ENCODE measurements around the gene CDHR1. TPM values are rescaled to one million over a fixed set of nuclear protein-coding genes. Genes with fewer than 3 reads are reported as not detected.

Gene CDHR1
- polyA plus RNA-seq, 1 donor from 2014 or later = 1.9 TPM

GRCh38 chr10:84238909-84239308, 44.6 kb downstream of the CDHR1 start:
- H3K4me3 ChIP-seq (ENCODE audit: low read length) = no peak overlapping the region
- H3F3A ChIP-seq (ENCODE audit: insufficient read depth, low read length, poor library complexity, severe bottlenecking) = no peaks in the 10 kb centered on the region
- H3K27me3 ChIP-seq (ENCODE audit: insufficient read depth, low read depth, low read length) = no peaks in the 10 kb centered on the region
- H3K27ac ChIP-seq (ENCODE audit: low read length) = no peak overlapping the region
- no peaks in the 10 kb centered on the region for H3K9me3 ChIP-seq (ENCODE audit: low read length)
- no peaks in the 10 kb centered on the region for H4K20me1 ChIP-seq (ENCODE audit: insufficient read depth)
- no peaks in the 10 kb centered on the region for H3K79me2 ChIP-seq (replicated peaks; ENCODE audit: insufficient read depth, low read length)
- no peak overlapping the region for H3K4me2 ChIP-seq (ENCODE audit: low read length)
- H3K9ac ChIP-seq (ENCODE audit: low read length) = no peak overlapping the region
- no peaks in the 10 kb centered on the region for H3K9me2 ChIP-seq (ENCODE audit: insufficient read depth, low read length)
- H2AFZ ChIP-seq (ENCODE audit: low read depth, low read length) = no peak overlapping the region
- no peak for TF ChIP-seq CTCF (IDR thresholded peaks at IDR 0.05; ENCODE audit: poor library complexity, severe bottlenecking)
- no peak for TF ChIP-seq RAD21 (conservative IDR thresholded peaks at IDR 0.05)
- TF ChIP-seq EP300 (conservative IDR thresholded peaks at IDR 0.05; ENCODE audit: poor library complexity, severe bottlenecking) = no peak
- TF ChIP-seq TAF1 (IDR thresholded peaks at IDR 0.05; ENCODE audit: low read depth) = no peak
- no peak for TF ChIP-seq EZH2 (IDR thresholded peaks at IDR 0.05; ENCODE audit: borderline replicate concordance, insufficient read depth, low read length, poor library complexity, severe bottlenecking)
- no peak for TF ChIP-seq MXI1 (conservative IDR thresholded peaks at IDR 0.05; ENCODE audit: poor library complexity, severe bottlenecking)
- TF ChIP-seq POLR2AphosphoS5 (IDR thresholded peaks at IDR 0.05) = no peak
- no peak for TF ChIP-seq REST (IDR thresholded peaks at IDR 0.05; ENCODE audit: borderline replicate concordance)
- TF ChIP-seq SMC3 (conservative IDR thresholded peaks at IDR 0.05; ENCODE audit: poor library complexity) = no peak
- no peaks in the 10 kb centered on the region for H3K36me3 ChIP-seq (ENCODE audit: insufficient read depth, low read length)

- Histone ChIP-seq H3F3A (ENCODE audit: insufficient read depth, low read length, poor library complexity, severe bottlenecking) (no peaks in the 10 kb centered on the region), H3K27ac (ENCODE audit: low read length) (no peak within 1 kb of the TSS), H3K9me3 (ENCODE audit: low read length) (no peaks in the 10 kb centered on the region), H3K4me3 (ENCODE audit: low read length) (no peak within 1 kb of the TSS), H3K4me2 (ENCODE audit: low read length) (no peak within 1 kb of the TSS), H2AFZ (ENCODE audit: low read depth, low read length) (no peak within 1 kb of the TSS), H3K9me2 (ENCODE audit: insufficient read depth, low read length) (no peaks in the 10 kb centered on the region), H3K79me2 (replicated peaks; ENCODE audit: insufficient read depth, low read length) (no peaks in the 10 kb centered on the region), H3K27me3 (ENCODE audit: insufficient read depth, low read depth, low read length) (no peaks in the 10 kb centered on the region), H3K36me3 (ENCODE audit: insufficient read depth, low read length) (no peaks in the 10 kb centered on the region), H4K20me1 (ENCODE audit: insufficient read depth) (no peaks in the 10 kb centered on the region), H3K9ac (ENCODE audit: low read length) (no peak within 1 kb of the TSS)
- TF ChIP-seq TAF1 (IDR thresholded peaks at IDR 0.05; ENCODE audit: low read depth) (no peak), POLR2AphosphoS5 (IDR thresholded peaks at IDR 0.05) (no peak), CTCF (IDR thresholded peaks at IDR 0.05; ENCODE audit: poor library complexity, severe bottlenecking) (no peak), EZH2 (IDR thresholded peaks at IDR 0.05; ENCODE audit: borderline replicate concordance, insufficient read depth, low read length, poor library complexity, severe bottlenecking) (no peak), EP300 (conservative IDR thresholded peaks at IDR 0.05; ENCODE audit: poor library complexity, severe bottlenecking) (no peak), RAD21 (conservative IDR thresholded peaks at IDR 0.05) (no peak), MXI1 (conservative IDR thresholded peaks at IDR 0.05; ENCODE audit: poor library complexity, severe bottlenecking) (no peak), SMC3 (conservative IDR thresholded peaks at IDR 0.05; ENCODE audit: poor library complexity) (no peak), REST (IDR thresholded peaks at IDR 0.05; ENCODE audit: borderline replicate concordance) (no peak)
Measured at GRCh38 chr10:84241185-84241790, 47.0 kb downstream of the CDHR1 start, which contains the start of gene LRIT1. Gene LRIT1, minus strand, starts transcription at chr10:84241546. Its CDS starts 107 bp downstream, at chr10:84241439.
